ENCODE data around the gene BCAS3.
A peak's percentile ranks its signal among the peaks of the same experiment; 100 is the strongest.
"Not testable (repeated sequence)": the region's sequence is repeated elsewhere in the genome, so short reads cannot be mapped to it uniquely, and the experiment has no call there.

BCAS3 gene
- 5.0 to 46.1 (median 33.4) reads per million in 3 experiments for total RNA-seq

- peak; percentile 97 for DNase-seq
Observed at GRCh38 chr17:60677308-60678117, at the start of gene BCAS3. Gene BCAS3, plus strand, starts transcription at chr17:60677851.

- no peak for DNase-seq
Observed at GRCh38 chr17:60628252-60628889, 49.3 kb upstream of the BCAS3 start.

GRCh38 chr17:60629120-60629519 lies 48.5 kb upstream of the BCAS3 start:
- no peak for DNase-seq

GRCh38 chr17:60630352-60630751 lies 47.3 kb upstream of the BCAS3 start:
- no peak for DNase-seq

GRCh38 chr17:60631119-60631518 lies 46.5 kb upstream of the BCAS3 start:
- DNase-seq, result no peak

GRCh38 chr17:60637683-60638082 lies 40.0 kb upstream of the BCAS3 start:
- no peak for DNase-seq

- DNase-seq, result no peak
Observed at GRCh38 chr17:60639019-60639330, 38.7 kb upstream of the BCAS3 start.

GRCh38 chr17:60640503-60640902 lies 37.1 kb upstream of the BCAS3 start:
- no peak for DNase-seq

- no peak for DNase-seq
Observed at GRCh38 chr17:60641126-60641525, 36.5 kb upstream of the BCAS3 start.

- DNase-seq, result peak; percentile 39
Observed at GRCh38 chr17:60641810-60642220, 35.8 kb upstream of the BCAS3 start.

- no peak for DNase-seq
Observed at GRCh38 chr17:60645918-60646523, 31.6 kb upstream of the BCAS3 start.

- DNase-seq, result no peak
Observed at GRCh38 chr17:60646701-60647100, 30.9 kb upstream of the BCAS3 start.

- no peak for DNase-seq
Observed at GRCh38 chr17:60647705-60648104, 29.9 kb upstream of the BCAS3 start.

- no peak for DNase-seq
Observed at GRCh38 chr17:60652454-60653247, 25.0 kb upstream of the BCAS3 start.

GRCh38 chr17:60653569-60653968 lies 24.1 kb upstream of the BCAS3 start:
- no peak for DNase-seq

GRCh38 chr17:60656499-60656898 lies 21.2 kb upstream of the BCAS3 start:
- no peak for DNase-seq

- DNase-seq, result no peak
Observed at GRCh38 chr17:60659156-60659555, 18.5 kb upstream of the BCAS3 start.

- DNase-seq, result no peak
Observed at GRCh38 chr17:60661489-60661888, 16.2 kb upstream of the BCAS3 start.

- no peak for DNase-seq
Observed at GRCh38 chr17:60664022-60664421, 13.6 kb upstream of the BCAS3 start.

GRCh38 chr17:60665602-60666001 lies 12.0 kb upstream of the BCAS3 start:
- DNase-seq, result no peak

GRCh38 chr17:60668741-60669140 lies 8.9 kb upstream of the BCAS3 start:
- DNase-seq, result not testable (repeated sequence)

GRCh38 chr17:60671482-60671881 lies 6.2 kb upstream of the BCAS3 start:
- DNase-seq, result no peak

- DNase-seq, result not testable (repeated sequence)
Observed at GRCh38 chr17:60674637-60675036, 3.0 kb upstream of the BCAS3 start.
